ENCODE measurements around the gene GPR156. TPM values are rescaled to one million over a fixed set of nuclear protein-coding genes. Genes with fewer than 3 reads are reported as not detected.

Gene GPR156
- total RNA-seq, 1 donor from 2014 or later, result 0.21 TPM

DNA sequence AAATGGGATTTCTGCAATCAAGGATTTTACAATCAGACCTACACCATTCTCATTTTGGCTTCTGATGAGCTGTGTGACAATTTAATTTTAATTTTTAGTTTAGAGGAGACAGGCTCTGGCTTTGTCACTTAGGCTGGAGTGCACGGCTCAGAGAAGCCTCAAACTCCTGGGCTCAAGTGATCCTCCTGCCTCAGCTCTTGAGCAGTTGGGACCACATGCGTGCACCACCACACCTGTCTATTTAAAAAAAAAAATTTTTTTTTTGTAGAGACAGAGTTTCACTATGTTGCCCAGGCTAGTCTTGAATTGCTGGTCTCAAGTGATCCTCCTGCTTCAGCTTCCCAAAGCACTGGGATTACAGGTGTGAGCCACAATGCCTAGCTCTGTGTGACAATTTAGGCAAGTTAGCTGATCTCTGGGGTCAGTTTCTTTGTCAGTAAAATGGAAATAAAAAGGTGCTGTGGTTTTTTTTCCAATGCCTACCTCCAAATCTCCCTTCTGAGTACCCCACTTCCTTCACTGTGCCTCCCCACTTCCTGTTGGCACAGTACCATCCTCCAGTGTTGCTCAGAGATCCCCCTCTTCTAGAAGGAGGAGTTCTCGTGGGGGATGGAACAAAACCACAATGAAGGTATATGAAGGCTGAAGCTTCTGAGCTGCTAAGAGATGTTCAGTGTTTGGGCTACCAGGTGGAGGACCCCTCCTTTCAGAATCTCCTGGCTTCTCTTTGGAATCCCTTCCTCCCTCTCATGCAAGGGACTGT, 136.7 kb downstream of the GPR156 start:
- peaks cover 21% of the 10 kb centered on the region for H3K4me1 Mint-ChIP-seq (ENCODE audit: unreplicated experiment)
- H3K36me3 Mint-ChIP-seq (ENCODE audit: low read depth, unreplicated experiment), result no peaks in the 10 kb centered on the region
- no peaks in the 10 kb centered on the region for H3K9me3 Mint-ChIP-seq (ENCODE audit: unreplicated experiment)
- no peak overlapping the region for H3K27ac Mint-ChIP-seq (ENCODE audit: unreplicated experiment)
- DNase-seq (ENCODE audit: low spot score), result no peak
- peaks cover 2% of the 10 kb centered on the region for H3K27me3 Mint-ChIP-seq (ENCODE audit: unreplicated experiment)
- no peak for TF ChIP-seq CTCF (IDR thresholded peaks at IDR 0.05; ENCODE audit: unreplicated experiment)
- H3K4me3 Mint-ChIP-seq (ENCODE audit: unreplicated experiment), result no peak overlapping the region

GRCh38 chr3:120147072-120147871, 137.8 kb downstream of the GPR156 start:
- Mint-ChIP-seq H3K9me3 (ENCODE audit: unreplicated experiment) (no peaks in the 10 kb centered on the region), H3K4me3 (ENCODE audit: unreplicated experiment) (peak overlapping the region; percentile 7), H3K36me3 (ENCODE audit: low read depth, unreplicated experiment) (no peaks in the 10 kb centered on the region), H3K4me1 (ENCODE audit: unreplicated experiment) (peaks cover 21% of the 10 kb centered on the region), H3K27me3 (ENCODE audit: unreplicated experiment) (peaks cover 2% of the 10 kb centered on the region), H3K27ac (ENCODE audit: unreplicated experiment) (peak overlapping the region; percentile 30)
- no peak for TF ChIP-seq CTCF (IDR thresholded peaks at IDR 0.05; ENCODE audit: unreplicated experiment)
- no peak for DNase-seq (ENCODE audit: low spot score)

DNA sequence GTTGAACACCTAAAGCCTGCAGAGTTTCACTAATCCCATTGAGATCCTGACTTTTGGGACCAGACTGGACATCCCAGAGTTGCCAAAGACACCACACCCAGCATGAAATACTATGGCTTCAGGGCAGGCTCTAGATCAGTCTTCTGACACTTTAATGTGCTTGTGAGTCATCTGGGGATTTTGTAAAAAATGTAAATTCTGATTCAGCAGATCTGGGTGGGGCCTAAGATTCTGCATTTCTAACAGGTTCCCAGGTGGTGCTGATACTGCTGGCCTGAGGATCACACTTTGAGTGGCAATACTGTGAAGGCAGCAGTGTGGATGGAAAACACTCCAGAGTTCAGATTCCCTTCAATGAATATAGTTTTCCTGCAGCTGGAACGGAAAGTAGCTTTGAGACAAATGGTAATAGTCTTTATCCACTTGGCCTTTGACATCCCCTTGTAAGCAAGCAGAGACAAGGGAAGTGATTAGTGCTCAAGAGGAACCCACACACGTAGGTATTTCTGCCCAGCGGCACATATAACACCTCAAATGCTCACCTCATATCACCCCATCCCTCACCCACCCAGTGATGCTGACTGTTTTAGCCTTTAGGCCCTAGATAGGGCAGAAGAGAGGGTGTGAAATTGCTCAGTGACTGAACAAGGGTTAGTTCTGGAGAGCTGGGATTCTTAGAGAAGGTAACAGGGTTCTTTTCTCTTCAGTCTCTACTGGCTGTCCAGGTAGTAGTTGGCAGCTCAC, 139.3 kb downstream of the GPR156 start:
- Mint-ChIP-seq H3K36me3 (ENCODE audit: low read depth, unreplicated experiment) (no peaks in the 10 kb centered on the region), H3K27ac (ENCODE audit: unreplicated experiment) (no peak overlapping the region), H3K4me3 (ENCODE audit: unreplicated experiment) (no peak overlapping the region), H3K4me1 (ENCODE audit: unreplicated experiment) (peaks cover 21% of the 10 kb centered on the region), H3K27me3 (ENCODE audit: unreplicated experiment) (peaks cover 4% of the 10 kb centered on the region), H3K9me3 (ENCODE audit: unreplicated experiment) (no peaks in the 10 kb centered on the region)
- no peak for DNase-seq (ENCODE audit: low spot score)
- no peak for TF ChIP-seq CTCF (IDR thresholded peaks at IDR 0.05; ENCODE audit: unreplicated experiment)

- H3K27me3 Mint-ChIP-seq (ENCODE audit: unreplicated experiment), result peaks cover 4% of the 10 kb centered on the region
- H3K4me1 Mint-ChIP-seq (ENCODE audit: unreplicated experiment), result peaks cover 21% of the 10 kb centered on the region
- no peak for TF ChIP-seq CTCF (IDR thresholded peaks at IDR 0.05; ENCODE audit: unreplicated experiment)
- H3K36me3 Mint-ChIP-seq (ENCODE audit: low read depth, unreplicated experiment), result no peaks in the 10 kb centered on the region
- no peaks in the 10 kb centered on the region for H3K9me3 Mint-ChIP-seq (ENCODE audit: unreplicated experiment)
- H3K4me3 Mint-ChIP-seq (ENCODE audit: unreplicated experiment), result no peak overlapping the region
- DNase-seq (ENCODE audit: low spot score), result no peak
- no peak overlapping the region for H3K27ac Mint-ChIP-seq (ENCODE audit: unreplicated experiment)
Observed at GRCh38 chr3:120144267-120144666, 140.8 kb downstream of the GPR156 start.

All from endothelial cell (in vitro differentiated cells).